Measurements from ENCODE around the gene GBP2.
"Not testable (repeated sequence)": the region's sequence is repeated elsewhere in the genome, so short reads cannot be mapped to it uniquely, and the experiment has no call there.

GBP2 gene

GRCh38 chr1:89098857-89099256 lies 27.1 kb downstream of the GBP2 start:
- Mint-ChIP-seq H3K27me3 (no peaks in the 10 kb centered on the region), H3K9me3 (peaks cover 7% of the 10 kb centered on the region), H3K36me3 (peaks cover 5% of the 10 kb centered on the region), H3K4me1 (no peaks in the 10 kb centered on the region), H3K4me3 (no peak overlapping the region), H3K27ac (no peak overlapping the region)
- no peak for ATAC-seq

GRCh38 chr1:89095737-89096136 lies 30.2 kb downstream of the GBP2 start:
- no peaks in the 10 kb centered on the region for H3K27me3 Mint-ChIP-seq
- peaks cover 5% of the 10 kb centered on the region for H3K36me3 Mint-ChIP-seq
- H3K9me3 Mint-ChIP-seq, result peaks cover 7% of the 10 kb centered on the region
- no peak overlapping the region for H3K27ac Mint-ChIP-seq
- H3K4me1 Mint-ChIP-seq, result no peaks in the 10 kb centered on the region
- no peak overlapping the region for H3K4me3 Mint-ChIP-seq
- ATAC-seq, result no peak

- H3K4me3 Mint-ChIP-seq, result no peak overlapping the region
- H3K9me3 Mint-ChIP-seq, result no peaks in the 10 kb centered on the region
- H3K36me3 Mint-ChIP-seq, result no peaks in the 10 kb centered on the region
- no peak for ATAC-seq
- no peaks in the 10 kb centered on the region for H3K27me3 Mint-ChIP-seq
- H3K27ac Mint-ChIP-seq, result no peak overlapping the region
- no peaks in the 10 kb centered on the region for H3K4me1 Mint-ChIP-seq
Observed at GRCh38 chr1:89089962-89090361, 36.0 kb downstream of the GBP2 start.

- no peaks in the 10 kb centered on the region for H3K36me3 Mint-ChIP-seq
- H3K4me1 Mint-ChIP-seq, result no peaks in the 10 kb centered on the region
- H3K9me3 Mint-ChIP-seq, result peaks cover 6% of the 10 kb centered on the region
- H3K27ac Mint-ChIP-seq, result no peak overlapping the region
- no peak overlapping the region for H3K4me3 Mint-ChIP-seq
- no peaks in the 10 kb centered on the region for H3K27me3 Mint-ChIP-seq
- ATAC-seq, result no peak
Observed at GRCh38 chr1:89088572-89088971, 37.3 kb downstream of the GBP2 start.

- no peaks in the 10 kb centered on the region for H3K36me3 Mint-ChIP-seq
- peaks cover 6% of the 10 kb centered on the region for H3K9me3 Mint-ChIP-seq
- H3K27me3 Mint-ChIP-seq, result no peaks in the 10 kb centered on the region
- H3K4me3 Mint-ChIP-seq, result no peak overlapping the region
- no peaks in the 10 kb centered on the region for H3K4me1 Mint-ChIP-seq
- no peak for ATAC-seq
- no peak overlapping the region for H3K27ac Mint-ChIP-seq
Observed at GRCh38 chr1:89087241-89087640, 38.7 kb downstream of the GBP2 start.

- ATAC-seq, result no peak
- no peak overlapping the region for H3K4me3 Mint-ChIP-seq
- H3K27me3 Mint-ChIP-seq, result no peaks in the 10 kb centered on the region
- peaks cover 6% of the 10 kb centered on the region for H3K9me3 Mint-ChIP-seq
- no peaks in the 10 kb centered on the region for H3K36me3 Mint-ChIP-seq
- H3K27ac Mint-ChIP-seq, result no peak overlapping the region
- peaks cover 11% of the 10 kb centered on the region for H3K4me1 Mint-ChIP-seq
Observed at GRCh38 chr1:89085781-89086180, 40.1 kb downstream of the GBP2 start.

GRCh38 chr1:89081005-89081404 lies 44.9 kb downstream of the GBP2 start:
- Mint-ChIP-seq H3K27me3 (no peaks in the 10 kb centered on the region), H3K4me1 (peaks cover 18% of the 10 kb centered on the region), H3K36me3 (no peaks in the 10 kb centered on the region), H3K4me3 (no peak overlapping the region), H3K27ac (peak overlapping the region; percentile 30), H3K9me3 (peaks cover 8% of the 10 kb centered on the region)
- ATAC-seq, result peak; percentile 76

GRCh38 chr1:89080068-89080467 lies 45.8 kb downstream of the GBP2 start:
- H3K27ac Mint-ChIP-seq, result peak overlapping the region; percentile 30
- not testable (repeated sequence) for ATAC-seq, H3K4me3 Mint-ChIP-seq, H3K27me3 Mint-ChIP-seq, H3K9me3 Mint-ChIP-seq, H3K36me3 Mint-ChIP-seq
- peaks cover 18% of the 10 kb centered on the region for H3K4me1 Mint-ChIP-seq

GRCh38 chr1:89072466-89073065 lies 53.3 kb downstream of the GBP2 start:
- peaks cover 13% of the 10 kb centered on the region for H3K9me3 Mint-ChIP-seq
- H3K36me3 Mint-ChIP-seq, result peaks cover 20% of the 10 kb centered on the region
- not testable (repeated sequence) for ATAC-seq, H3K4me3 Mint-ChIP-seq, H3K27me3 Mint-ChIP-seq, H3K27ac Mint-ChIP-seq
- peaks cover 11% of the 10 kb centered on the region for H3K4me1 Mint-ChIP-seq

- Mint-ChIP-seq H3K27me3 (no peaks in the 10 kb centered on the region), H3K36me3 (peaks cover 20% of the 10 kb centered on the region), H3K9me3 (peaks cover 11% of the 10 kb centered on the region), H3K27ac (peak overlapping the region; percentile 74), H3K4me1 (peaks cover 11% of the 10 kb centered on the region), H3K4me3 (no peak overlapping the region)
- ATAC-seq, result no peak
Observed at GRCh38 chr1:89070509-89070908, 55.4 kb downstream of the GBP2 start.

GRCh38 chr1:89069951-89070350 lies 56.0 kb downstream of the GBP2 start:
- Mint-ChIP-seq H3K4me3 (peak overlapping the region; percentile 68), H3K36me3 (peaks cover 18% of the 10 kb centered on the region), H3K27ac (peak overlapping the region; percentile 74), H3K4me1 (peaks cover 11% of the 10 kb centered on the region), H3K9me3 (peaks cover 11% of the 10 kb centered on the region), H3K27me3 (no peaks in the 10 kb centered on the region)
- no peak for ATAC-seq

- Mint-ChIP-seq H3K4me1 (peaks cover 26% of the 10 kb centered on the region), H3K9me3 (peaks cover 3% of the 10 kb centered on the region), H3K27ac (no peak overlapping the region), H3K4me3 (no peak overlapping the region), H3K27me3 (no peaks in the 10 kb centered on the region), H3K36me3 (peaks cover 6% of the 10 kb centered on the region)
- no peak for ATAC-seq
Observed at GRCh38 chr1:89068291-89068690, 57.6 kb downstream of the GBP2 start.

GRCh38 chr1:89065079-89065868 lies 60.6 kb downstream of the GBP2 start, which contains the start of gene GBP1:
GBP1 (minus strand) TSS chr1:89065208; CDS start chr1:89063234, 1,974 bp downstream.
- H3K9me3 Mint-ChIP-seq, result no peaks in the 10 kb centered on the region
- ATAC-seq, result peak; percentile 67
- peak within 1 kb of the TSS; percentile 97 for H3K27ac Mint-ChIP-seq
- H3K36me3 Mint-ChIP-seq, result peaks cover 23% of the 10 kb centered on the region
- peaks cover 46% of the 10 kb centered on the region for H3K4me1 Mint-ChIP-seq
- H3K27me3 Mint-ChIP-seq, result no peaks in the 10 kb centered on the region
- peak within 1 kb of the TSS; percentile 94 for H3K4me3 Mint-ChIP-seq

GRCh38 chr1:89064632-89065031 lies 61.3 kb downstream of the GBP2 start:
- Mint-ChIP-seq H3K27me3 (no peaks in the 10 kb centered on the region), H3K9me3 (no peaks in the 10 kb centered on the region), H3K36me3 (peaks cover 23% of the 10 kb centered on the region), H3K4me1 (peaks cover 40% of the 10 kb centered on the region), H3K4me3 (peak overlapping the region; percentile 94), H3K27ac (peak overlapping the region; percentile 97)
- peak; percentile 65 for ATAC-seq

- Mint-ChIP-seq H3K4me3 (no peak overlapping the region), H3K4me1 (peaks cover 38% of the 10 kb centered on the region), H3K27ac (no peak overlapping the region), H3K9me3 (no peaks in the 10 kb centered on the region), H3K36me3 (peaks cover 30% of the 10 kb centered on the region), H3K27me3 (no peaks in the 10 kb centered on the region)
- no peak for ATAC-seq
Observed at GRCh38 chr1:89063094-89063493, 62.8 kb downstream of the GBP2 start.

- H3K27me3 Mint-ChIP-seq, result no peaks in the 10 kb centered on the region
- no peaks in the 10 kb centered on the region for H3K9me3 Mint-ChIP-seq
- ATAC-seq, result no peak
- no peak overlapping the region for H3K27ac Mint-ChIP-seq
- H3K36me3 Mint-ChIP-seq, result peaks cover 39% of the 10 kb centered on the region
- H3K4me3 Mint-ChIP-seq, result no peak overlapping the region
- peaks cover 38% of the 10 kb centered on the region for H3K4me1 Mint-ChIP-seq
Observed at GRCh38 chr1:89060091-89060490, 65.8 kb downstream of the GBP2 start.

Measured in stimulated activated memory B cell treated with anti-CD40 and anti-IgM and Interleukin-4, amounts not matched to agents 10 μg/mL and 1 μg/mL and 100 μg/mL, for 72 hours (primary cell).